Caco-2 (cell line): Measurements from ENCODE around the gene SLC6A5. TPM values are rescaled to one million over a fixed set of nuclear protein-coding genes. Genes with fewer than 3 reads are reported as not detected.

Experiments used
- BruUV-seq: library from RNA; stranded (reverse); fragments of 400-500 nt; replicated peaks from 2 replicates; lab custom pipeline; 2021; lab: Mats Ljungman, UMichigan
- CTCF ChIA-PET: fragments of 300-600 bp; sonication (Branson Sonifier 250); formaldehyde crosslinking; loops from one replicate; lab custom pipeline; 2022; ENCODE audit warnings: antibody characterized with exemption; lab: Charles Lee
- POLR2A ChIA-PET: fragments of 300-600 bp; sonication (Branson Sonifier 250); formaldehyde crosslinking; loops from one replicate; lab custom pipeline; 2022; ENCODE audit warnings: antibody characterized with exemption; lab: Charles Lee
- DNase-seq, 2 experiments: peaks; one replicate each; pipeline versions ENCODE4 v3.0.0 to v3.0.0-alpha.2; 2020 to 2022
- H3K27me3 ChIP-seq: replicated peaks from 2 replicates; pipeline ENCODE4 v1.6.0; 2011; ENCODE audit warnings: low read length; ENCODE audit not compliant: control insufficient read depth, insufficient read depth
- H3K36me3 ChIP-seq: 2 replicates; pipeline ENCODE4 v1.5.1; 2011; ENCODE audit warnings: low read length; ENCODE audit not compliant: control insufficient read depth, insufficient read depth
- H3K4me1 ChIP-seq: fragments of 250-450 bp; sonication (Bioruptor Pico); 2 replicates; pipeline ENCODE4 v1.5.1; 2020; ENCODE audit warnings: mild to moderate bottlenecking
- H3K4me3 ChIP-seq: 2 replicates; pipeline ENCODE4 v1.5.1; 2011; ENCODE audit warnings: low read depth, mild to moderate bottlenecking, control low read depth, low read length
- H3K9me3 ChIP-seq: fragments of 250-450 bp; sonication (Bioruptor Pico); 2 replicates; pipeline ENCODE4 v1.5.1; 2020; ENCODE audit warnings: mild to moderate bottlenecking, moderate library complexity
- H3K27ac Mint-ChIP-seq: one replicate; pipeline ENCODE4 v1.8.0; 2022; ENCODE audit warnings: mixed read lengths; ENCODE audit not compliant: unreplicated experiment
- H3K27me3 Mint-ChIP-seq: one replicate; pipeline ENCODE4 v1.8.0; 2022; ENCODE audit warnings: mixed read lengths; ENCODE audit not compliant: insufficient read depth, unreplicated experiment
- H3K36me3 Mint-ChIP-seq: one replicate; pipeline ENCODE4 v1.8.0; 2022; ENCODE audit warnings: mild to moderate bottlenecking, mixed read lengths; ENCODE audit not compliant: insufficient read depth, unreplicated experiment
- H3K4me1 Mint-ChIP-seq: one replicate; pipeline ENCODE4 v1.8.0; 2022; ENCODE audit warnings: low read depth, mixed read lengths; ENCODE audit not compliant: unreplicated experiment
- H3K4me3 Mint-ChIP-seq: one replicate; pipeline ENCODE4 v1.8.0; 2022; ENCODE audit warnings: mild to moderate bottlenecking, moderate library complexity, mixed read lengths; ENCODE audit not compliant: unreplicated experiment
- H3K9me3 Mint-ChIP-seq: one replicate; pipeline ENCODE4 v1.8.0; 2022; ENCODE audit warnings: mixed read lengths; ENCODE audit not compliant: unreplicated experiment
- intact Hi-C: fragments of 100-400 bp; cut with micrococcal nuclease; formaldehyde crosslinking; loops from one replicate; pipeline ENCODE4 v1.10.0; 2022; ENCODE audit not compliant: unreplicated experiment
- total RNA-seq: library from RNA; stranded (reverse); gene quantifications from 2 replicates; pipeline ENCODE4 v1.2.3, GENCODE V29; 2022
- TF ChIP-seq, protein P1 (sequence below), 2 experiments: fragments of 200-600 bp in 1 of 2; IDR thresholded peaks; 1 replicate in 1 of 2; 2 replicates in 1 of 2; pipeline versions ENCODE4 v1.5.1 to v1.8.0; 2011 to 2022; ENCODE audit warnings: antibody characterized with exemption in 1 of 2, control low read depth in 1 of 2, inconsistent platforms in 1 of 2, low read depth in 1 of 2, low read length in 1 of 2, mild to moderate bottlenecking in 1 of 2, moderate library complexity in 1 of 2; ENCODE audit not compliant: insufficient read depth in 1 of 2, severe bottlenecking in 1 of 2, unreplicated experiment in 1 of 2

SLC6A5 gene
- total RNA-seq, 1 experiment from 2014 or later: not detected

DNA sequence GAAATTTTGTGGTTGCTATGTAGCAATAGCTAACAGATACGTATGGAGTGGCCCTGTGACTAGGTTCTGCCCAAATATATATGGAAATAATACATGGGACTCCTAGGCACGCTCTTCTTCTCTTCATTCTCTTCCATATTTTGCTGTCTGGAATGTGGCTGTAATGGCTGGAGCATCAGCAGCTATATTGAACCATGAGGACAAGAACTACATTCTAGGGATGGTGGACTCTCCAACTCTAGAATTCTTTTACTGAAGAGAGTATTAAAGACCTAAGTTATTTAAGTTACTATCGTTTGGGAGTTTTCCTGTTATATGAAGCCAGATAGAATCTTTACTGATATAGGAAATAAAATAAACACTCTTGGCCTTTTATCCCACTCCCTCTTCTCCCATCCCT is 62.4 kb downstream of the SLC6A5 start:
- BruUV-seq: no TSS peak
- H3K4me3 ChIP-seq: no peak overlapping the region
- no peaks in the 10 kb centered on the region for H3K9me3 ChIP-seq
- 0 out of 2 replicates have a peak, but pooled peaks cover 7% of the 10 kb centered on the region for H3K4me1 ChIP-seq
- intact Hi-C loops: no loop called here
- H3K36me3 ChIP-seq: no peaks in the 10 kb centered on the region
- Mint-ChIP-seq H3K36me3 (no peaks in the 10 kb centered on the region), H3K4me3 (no peak overlapping the region), H3K9me3 (no peaks in the 10 kb centered on the region), H3K27me3 (peaks cover 3% of the 10 kb centered on the region), H3K4me1 (no peaks in the 10 kb centered on the region), H3K27ac (no peak overlapping the region)
- H3K27me3 ChIP-seq: no peaks in the 10 kb centered on the region
- TF ChIP-seq, protein P1, sequence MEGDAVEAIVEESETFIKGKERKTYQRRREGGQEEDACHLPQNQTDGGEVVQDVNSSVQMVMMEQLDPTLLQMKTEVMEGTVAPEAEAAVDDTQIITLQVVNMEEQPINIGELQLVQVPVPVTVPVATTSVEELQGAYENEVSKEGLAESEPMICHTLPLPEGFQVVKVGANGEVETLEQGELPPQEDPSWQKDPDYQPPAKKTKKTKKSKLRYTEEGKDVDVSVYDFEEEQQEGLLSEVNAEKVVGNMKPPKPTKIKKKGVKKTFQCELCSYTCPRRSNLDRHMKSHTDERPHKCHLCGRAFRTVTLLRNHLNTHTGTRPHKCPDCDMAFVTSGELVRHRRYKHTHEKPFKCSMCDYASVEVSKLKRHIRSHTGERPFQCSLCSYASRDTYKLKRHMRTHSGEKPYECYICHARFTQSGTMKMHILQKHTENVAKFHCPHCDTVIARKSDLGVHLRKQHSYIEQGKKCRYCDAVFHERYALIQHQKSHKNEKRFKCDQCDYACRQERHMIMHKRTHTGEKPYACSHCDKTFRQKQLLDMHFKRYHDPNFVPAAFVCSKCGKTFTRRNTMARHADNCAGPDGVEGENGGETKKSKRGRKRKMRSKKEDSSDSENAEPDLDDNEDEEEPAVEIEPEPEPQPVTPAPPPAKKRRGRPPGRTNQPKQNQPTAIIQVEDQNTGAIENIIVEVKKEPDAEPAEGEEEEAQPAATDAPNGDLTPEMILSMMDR (IDR thresholded peaks at IDR 0.05; ENCODE audit: insufficient read depth in 1 of 2, low read depth in 1 of 2, low read length in 1 of 2, severe bottlenecking in 1 of 2, unreplicated experiment in 1 of 2): no peak
- CTCF ChIA-PET: no interaction called here
- no peak for DNase-seq
- POLR2A ChIA-PET: no interaction called here

DNA sequence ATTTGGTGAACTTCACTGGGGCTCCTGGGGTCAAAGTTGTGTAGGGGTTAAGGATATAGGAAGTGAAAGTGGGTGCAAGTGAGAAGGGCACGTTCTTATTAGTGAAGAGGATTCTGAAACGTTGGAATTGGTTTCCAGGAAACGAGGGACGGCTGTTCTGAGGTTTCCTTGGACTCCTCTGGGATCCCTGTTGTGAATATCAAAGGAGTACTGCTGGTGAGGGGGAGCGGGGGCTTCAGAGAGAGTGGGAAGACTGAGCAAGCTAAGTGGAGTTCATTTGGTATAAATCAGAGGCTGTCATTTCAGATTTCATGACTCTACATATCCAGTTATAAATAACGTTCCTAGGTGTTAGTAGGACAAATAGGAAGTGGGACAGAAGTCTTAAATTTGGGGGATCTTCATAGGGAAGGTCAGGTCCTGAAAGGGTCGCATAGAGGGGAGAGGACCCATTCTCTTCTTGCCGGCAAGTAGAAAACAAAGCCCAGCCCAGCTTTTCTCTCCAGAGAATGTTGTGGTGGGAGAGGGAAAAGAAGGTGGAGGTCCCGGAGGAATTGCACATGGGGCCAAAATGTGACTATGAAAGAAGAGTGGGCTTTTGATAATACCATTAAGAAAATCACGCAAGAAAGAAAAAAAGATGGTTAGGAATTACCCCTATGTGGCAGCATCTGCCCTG is 68.9 kb downstream of the SLC6A5 start:
- DNase-seq: no peak

DNA sequence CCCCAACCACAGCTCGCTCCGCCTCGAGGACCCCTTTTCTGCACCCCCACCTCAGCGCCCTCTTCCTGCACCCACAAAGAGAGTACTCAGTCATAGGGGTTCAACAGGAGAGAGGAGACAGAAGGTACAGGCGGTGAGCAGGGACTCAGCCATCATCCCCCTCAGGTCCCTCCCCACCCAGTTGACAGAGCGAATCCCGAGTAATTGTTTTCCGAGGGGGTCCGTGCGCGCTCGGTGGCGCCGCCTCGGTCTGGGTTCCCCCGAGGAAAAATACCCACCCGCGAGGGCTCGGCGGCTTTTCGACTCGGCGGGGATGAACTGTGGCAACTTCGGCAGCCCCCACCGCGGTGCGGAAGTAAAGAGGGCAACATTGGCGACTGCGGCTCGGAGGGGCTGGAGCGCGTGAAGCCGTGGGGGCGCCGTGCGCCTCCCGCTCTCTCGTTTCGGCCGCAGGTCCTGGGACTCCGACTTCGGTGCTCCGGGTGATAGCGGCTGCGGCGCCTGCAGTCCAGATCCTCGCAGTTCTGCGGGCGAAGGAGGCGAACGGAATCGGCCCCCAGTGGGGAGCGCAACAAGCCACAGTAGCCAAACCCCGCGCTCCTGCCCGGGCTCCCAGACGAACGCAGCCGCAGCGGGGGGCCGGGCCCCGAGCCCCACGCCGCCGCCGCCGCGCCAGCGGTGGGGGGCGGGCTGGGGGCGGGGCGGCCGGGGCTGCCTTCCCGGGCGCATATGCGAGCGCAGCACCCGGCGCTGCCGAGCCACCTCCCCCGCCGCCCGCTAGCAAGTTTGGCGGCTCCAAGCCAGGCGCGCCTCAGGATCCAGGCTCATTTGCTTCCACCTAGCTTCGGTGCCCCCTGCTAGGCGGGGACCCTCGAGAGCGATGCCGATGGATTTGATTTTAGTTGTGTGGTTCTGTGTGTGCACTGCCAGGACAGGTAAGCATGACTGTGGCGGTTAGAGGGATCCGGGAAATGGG is 69.7 kb downstream of the SLC6A5 start, which contains the start of gene NELL1:
Gene NELL1 (plus strand): TSS at position 743 of the 976 bp plus-strand sequence.
- peaks cover 19% of the 10 kb centered on the region for H3K27me3 Mint-ChIP-seq
- CTCF ChIA-PET: no interaction called here
- H3K4me1 ChIP-seq: no peaks in the 10 kb centered on the region
- H3K9me3 Mint-ChIP-seq: no peaks in the 10 kb centered on the region
- no peak within 1 kb of the TSS for H3K27ac Mint-ChIP-seq
- POLR2A ChIA-PET: no interaction called here
- DNase-seq: no peak
- H3K27me3 ChIP-seq: no peaks in the 10 kb centered on the region
- no TSS peak for BruUV-seq
- TF ChIP-seq, protein P1 (IDR thresholded peaks at IDR 0.05; ENCODE audit: insufficient read depth in 1 of 2, low read depth in 1 of 2, low read length in 1 of 2, severe bottlenecking in 1 of 2, unreplicated experiment in 1 of 2): no peak
- no peaks in the 10 kb centered on the region for H3K4me1 Mint-ChIP-seq
- intact Hi-C loops: no loop called here
- H3K4me3 Mint-ChIP-seq: no peak within 1 kb of the TSS
- no peaks in the 10 kb centered on the region for H3K36me3 ChIP-seq
- no peaks in the 10 kb centered on the region for H3K36me3 Mint-ChIP-seq
- H3K9me3 ChIP-seq: no peaks in the 10 kb centered on the region
- no peak within 1 kb of the TSS for H3K4me3 ChIP-seq

More for the DNA sequence above, 68.9 kb downstream of the SLC6A5 start:
- CTCF ChIA-PET: no interaction called here
- Mint-ChIP-seq H3K4me1 (no peaks in the 10 kb centered on the region), H3K27me3 (peaks cover 19% of the 10 kb centered on the region), H3K27ac (no peak overlapping the region), H3K4me3 (no peak overlapping the region), H3K36me3 (no peaks in the 10 kb centered on the region), H3K9me3 (no peaks in the 10 kb centered on the region)
- intact Hi-C loops: no loop called here
- H3K9me3 ChIP-seq: no peaks in the 10 kb centered on the region
- POLR2A ChIA-PET: no interaction called here
- H3K27me3 ChIP-seq: no peaks in the 10 kb centered on the region
- no TSS peak for BruUV-seq
- H3K36me3 ChIP-seq: no peaks in the 10 kb centered on the region
- H3K4me1 ChIP-seq: no peaks in the 10 kb centered on the region
- H3K4me3 ChIP-seq: no peak overlapping the region
- TF ChIP-seq, protein P1 (IDR thresholded peaks at IDR 0.05; ENCODE audit: insufficient read depth in 1 of 2, low read depth in 1 of 2, low read length in 1 of 2, severe bottlenecking in 1 of 2, unreplicated experiment in 1 of 2): no peak
